RWPE1 (cell line): Measurements from ENCODE around the gene CEACAM7.

Source experiments
- CTCF ChIA-PET: fragments of 350-600 bp; sonication (Branson Sonifier 250); formaldehyde crosslinking; extraction: SDS; loops from one replicate; lab custom pipeline; 2021; lab: Yijun Ruan, JAX
- POLR2A ChIA-PET: fragments of 400-600 bp; formaldehyde crosslinking; extraction: SDS; loops from one replicate; lab custom pipeline; 2020; ENCODE audit warnings: antibody characterized with exemption; ENCODE audit not compliant: low non-redundant PET; lab: Yijun Ruan, JAX
- DNase-seq: peaks from one replicate; pipeline ENCODE4 v3.0.0; 2012; ENCODE audit warnings: low spot score
- H3K27ac ChIP-seq: fragments of 450-650 bp; 2 replicates; pipeline ENCODE4 v1.5.1; 2017
- CTCF ChIP-seq: fragments of 450-650 bp; conservative IDR thresholded peaks from 2 replicates; pipeline ENCODE4 v1.5.1; 2017; ENCODE audit warnings: low read depth, mild to moderate bottlenecking

Gene CEACAM7

GRCh38 chr19:41707871-41708371 lies 19.9 kb upstream of the CEACAM7 start:
- TF ChIP-seq CTCF, result no peak
- DNase-seq, result no peak
- no peak overlapping the region for H3K27ac ChIP-seq
- ChIA-PET POLR2A (no interaction called here), CTCF (no interaction called here)

GRCh38 chr19:41707502-41707812 lies 19.4 kb upstream of the CEACAM7 start:
- CTCF ChIA-PET, result interaction anchor here (0.5 to 1.1 kb wide), 11 partner anchors 9 to 656 kb away, joined by 3 to 5 read pairs (median 4); partner anchors contain the start of gene CEACAM7
- POLR2A ChIA-PET, result interaction anchor here (1.0 kb wide), 1 partner anchor 40 kb away, joined by 4 read pairs; no protein-coding TSS in a partner anchor
- no peak for TF ChIP-seq CTCF
- H3K27ac ChIP-seq, result no peak overlapping the region
- no peak for DNase-seq

- ChIA-PET CTCF (interaction anchor here (0.5 to 1.7 kb wide), 17 partner anchors 9 to 1391 kb away, joined by 3 to 8 read pairs (median 4); partner anchors contain the start of gene CEACAM7), POLR2A (interaction anchor here (1.0 kb wide), 1 partner anchor 40 kb away, joined by 4 read pairs; no protein-coding TSS in a partner anchor)
- peak; percentile 69 for DNase-seq
- TF ChIP-seq CTCF, result peak; percentile 60
- H3K27ac ChIP-seq, result no peak overlapping the region
Observed at GRCh38 chr19:41706741-41707501, 18.9 kb upstream of the CEACAM7 start.

- no peak overlapping the region for H3K27ac ChIP-seq
- peak; percentile 26 for DNase-seq
- ChIA-PET CTCF (interaction anchor here (0.6 to 1.7 kb wide), 3 partner anchors 14 to 110 kb away, joined by 3 to 5 read pairs (median 3); no protein-coding TSS in a partner anchor), POLR2A (no interaction called here)
- TF ChIP-seq CTCF, result no peak
Observed at GRCh38 chr19:41705393-41706174, 17.5 kb upstream of the CEACAM7 start.

- H3K27ac ChIP-seq, result no peak overlapping the region
- TF ChIP-seq CTCF, result no peak
- ChIA-PET POLR2A (no interaction called here), CTCF (interaction anchor here (0.6 kb wide), 1 partner anchor 730 kb away, joined by 3 read pairs; no protein-coding TSS in a partner anchor)
- DNase-seq, result no peak
Observed at GRCh38 chr19:41703602-41704293, 15.7 kb upstream of the CEACAM7 start.
